ENCODE measurements around the gene GALNT10. TPM values are rescaled to one million over a fixed set of nuclear protein-coding genes. Genes with fewer than 3 reads are reported as not detected.

The GALNT10 gene
- total RNA-seq, 2 donors from 2014 or later, result 30.2 to 43.4 TPM

DNA sequence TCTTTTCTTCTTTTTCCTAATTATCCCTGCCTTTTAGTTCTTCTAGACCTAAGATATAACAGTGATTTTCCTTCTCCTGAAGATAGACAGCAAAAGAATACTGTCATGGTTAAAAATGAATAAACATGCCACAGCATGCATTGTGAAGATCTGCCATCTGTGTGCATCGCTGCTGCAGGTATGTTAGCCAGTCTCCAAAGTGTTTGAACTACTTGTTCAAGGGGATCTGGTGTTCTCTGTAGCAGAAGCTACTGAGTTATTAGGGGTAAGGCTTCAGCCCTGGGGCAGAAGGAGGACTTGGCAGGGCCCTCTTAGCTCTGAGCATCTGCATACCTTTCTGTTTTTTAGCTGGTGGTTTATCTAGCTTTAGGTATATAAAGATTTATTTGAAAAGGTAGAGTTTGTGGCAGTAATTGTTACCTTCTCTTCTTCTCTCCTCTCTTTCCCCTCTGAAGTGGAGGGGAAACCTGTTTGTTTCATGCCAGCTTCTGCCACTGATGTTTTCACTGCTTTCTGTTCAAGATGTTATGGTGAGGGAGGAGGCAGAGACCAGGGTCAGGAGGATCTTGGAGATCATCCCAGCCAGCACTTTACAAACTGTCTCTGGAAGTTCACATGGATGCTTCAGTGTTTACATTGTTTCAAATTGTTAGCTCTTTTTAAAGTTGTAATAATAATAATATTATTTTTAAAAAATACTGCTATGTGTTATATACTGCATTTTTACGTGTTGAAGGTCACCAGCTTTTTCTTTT is 25.2 kb downstream of the GALNT10 start:
- Mint-ChIP-seq H3K9me3 (no peaks in the 10 kb centered on the region), H3K4me3 (no peak overlapping the region), H3K36me3 (ENCODE audit: low read depth) (peaks cover 20% of the 10 kb centered on the region), H3K27me3 (ENCODE audit: insufficient read depth) (no peaks in the 10 kb centered on the region), H3K27ac (no peak overlapping the region), H3K4me1 (peaks cover 15% of the 10 kb centered on the region)
- no peak overlapping the region for H3K27ac ChIP-seq (ENCODE audit: low read depth, low read length)
- TF ChIP-seq, protein P1, sequence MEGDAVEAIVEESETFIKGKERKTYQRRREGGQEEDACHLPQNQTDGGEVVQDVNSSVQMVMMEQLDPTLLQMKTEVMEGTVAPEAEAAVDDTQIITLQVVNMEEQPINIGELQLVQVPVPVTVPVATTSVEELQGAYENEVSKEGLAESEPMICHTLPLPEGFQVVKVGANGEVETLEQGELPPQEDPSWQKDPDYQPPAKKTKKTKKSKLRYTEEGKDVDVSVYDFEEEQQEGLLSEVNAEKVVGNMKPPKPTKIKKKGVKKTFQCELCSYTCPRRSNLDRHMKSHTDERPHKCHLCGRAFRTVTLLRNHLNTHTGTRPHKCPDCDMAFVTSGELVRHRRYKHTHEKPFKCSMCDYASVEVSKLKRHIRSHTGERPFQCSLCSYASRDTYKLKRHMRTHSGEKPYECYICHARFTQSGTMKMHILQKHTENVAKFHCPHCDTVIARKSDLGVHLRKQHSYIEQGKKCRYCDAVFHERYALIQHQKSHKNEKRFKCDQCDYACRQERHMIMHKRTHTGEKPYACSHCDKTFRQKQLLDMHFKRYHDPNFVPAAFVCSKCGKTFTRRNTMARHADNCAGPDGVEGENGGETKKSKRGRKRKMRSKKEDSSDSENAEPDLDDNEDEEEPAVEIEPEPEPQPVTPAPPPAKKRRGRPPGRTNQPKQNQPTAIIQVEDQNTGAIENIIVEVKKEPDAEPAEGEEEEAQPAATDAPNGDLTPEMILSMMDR (conservative IDR thresholded peaks at IDR 0.05), result no peak
- 96 to 100% methylated on average over 1 to 2 of the region's 2 CpGs for WGBS, 2 experiments (ENCODE audit: insufficient coverage in 1 of 2, insufficient read length in 1 of 2)
- H3K4me3 ChIP-seq (ENCODE audit: low read length), result no peak overlapping the region
- no peak for DNase-seq
- no peaks in the 10 kb centered on the region for H3K9me3 ChIP-seq (ENCODE audit: control insufficient read depth, low read length)
- peaks cover 30% of the 10 kb centered on the region for H3K36me3 ChIP-seq (ENCODE audit: control insufficient read depth, insufficient read depth, low read length)
- no peak overlapping the region for H3K9ac ChIP-seq (ENCODE audit: extremely low read depth, low read length, poor library complexity, severe bottlenecking)
- no peaks in the 10 kb centered on the region for H3K4me1 ChIP-seq (ENCODE audit: control insufficient read depth, insufficient read depth, low read length)
- H3K27me3 ChIP-seq (ENCODE audit: control insufficient read depth, insufficient read depth, low read length, poor library complexity, severe bottlenecking), result no peaks in the 10 kb centered on the region

DNA sequence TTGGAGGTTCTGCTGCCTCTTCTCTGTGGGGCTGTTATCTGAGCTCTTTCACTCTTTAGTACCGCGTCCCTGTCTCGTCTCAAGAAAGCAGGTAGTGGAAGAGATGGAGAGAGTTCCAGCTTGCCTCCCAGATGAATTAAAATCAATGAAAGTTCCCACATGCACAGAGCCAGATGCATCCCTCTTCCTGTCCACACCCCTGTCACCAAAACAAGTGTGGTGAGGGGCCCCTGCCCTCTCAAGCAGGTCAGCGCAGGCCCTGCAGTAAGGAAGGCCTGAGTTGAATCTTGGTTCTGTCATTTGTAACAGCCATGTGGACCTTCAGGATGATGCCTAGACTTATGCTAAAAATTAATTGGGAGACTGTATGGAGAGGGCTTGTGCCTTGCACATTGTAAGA is 26.9 kb downstream of the GALNT10 start:
- no peaks in the 10 kb centered on the region for H3K4me1 ChIP-seq (ENCODE audit: control insufficient read depth, insufficient read depth, low read length)
- no peaks in the 10 kb centered on the region for H3K9me3 ChIP-seq (ENCODE audit: control insufficient read depth, low read length)
- Mint-ChIP-seq H3K27ac (no peak overlapping the region), H3K27me3 (ENCODE audit: insufficient read depth) (no peaks in the 10 kb centered on the region), H3K4me3 (no peak overlapping the region), H3K9me3 (no peaks in the 10 kb centered on the region), H3K36me3 (ENCODE audit: low read depth) (peaks cover 9% of the 10 kb centered on the region), H3K4me1 (peaks cover 19% of the 10 kb centered on the region)
- H3K36me3 ChIP-seq (ENCODE audit: control insufficient read depth, insufficient read depth, low read length), result peaks cover 19% of the 10 kb centered on the region
- H3K27ac ChIP-seq (ENCODE audit: low read depth, low read length), result no peak overlapping the region
- H3K27me3 ChIP-seq (ENCODE audit: control insufficient read depth, insufficient read depth, low read length, poor library complexity, severe bottlenecking), result no peaks in the 10 kb centered on the region
- no peak overlapping the region for H3K4me3 ChIP-seq (ENCODE audit: low read length)
- TF ChIP-seq, protein P1 (conservative IDR thresholded peaks at IDR 0.05), result no peak
- DNase-seq, result no peak
- H3K9ac ChIP-seq (ENCODE audit: extremely low read depth, low read length, poor library complexity, severe bottlenecking), result no peak overlapping the region
- 87 to 100% methylated on average over 1 to 4 of the region's 4 CpGs for WGBS, 2 experiments (ENCODE audit: insufficient coverage in 1 of 2, insufficient read length in 1 of 2)

- H3K9ac ChIP-seq (ENCODE audit: extremely low read depth, low read length, poor library complexity, severe bottlenecking), result no peak overlapping the region
- 90 to 94% methylated on average over 8 of the region's 8 CpGs for WGBS, 2 experiments (ENCODE audit: insufficient coverage in 1 of 2, insufficient read length in 1 of 2)
- no peaks in the 10 kb centered on the region for H3K27me3 ChIP-seq (ENCODE audit: control insufficient read depth, insufficient read depth, low read length, poor library complexity, severe bottlenecking)
- no peaks in the 10 kb centered on the region for H3K9me3 ChIP-seq (ENCODE audit: control insufficient read depth, low read length)
- H3K4me3 Mint-ChIP-seq, result no peak overlapping the region
- TF ChIP-seq, protein P1 (conservative IDR thresholded peaks at IDR 0.05), result no peak
- DNase-seq, result no peak
- no peaks in the 10 kb centered on the region for H3K9me3 Mint-ChIP-seq
- H3K4me1 Mint-ChIP-seq, result peaks cover 19% of the 10 kb centered on the region
- H3K27ac Mint-ChIP-seq, result no peak overlapping the region
- peaks cover 14% of the 10 kb centered on the region for H3K36me3 ChIP-seq (ENCODE audit: control insufficient read depth, insufficient read depth, low read length)
- peaks cover 15% of the 10 kb centered on the region for H3K36me3 Mint-ChIP-seq (ENCODE audit: low read depth)
- no peaks in the 10 kb centered on the region for H3K4me1 ChIP-seq (ENCODE audit: control insufficient read depth, insufficient read depth, low read length)
- H3K4me3 ChIP-seq (ENCODE audit: low read length), result no peak overlapping the region
- H3K27ac ChIP-seq (ENCODE audit: low read depth, low read length), result no peak overlapping the region
- no peaks in the 10 kb centered on the region for H3K27me3 Mint-ChIP-seq (ENCODE audit: insufficient read depth)
Measured at GRCh38 chr5:154218786-154219185, 28.3 kb downstream of the GALNT10 start.

Data from endodermal cell (in vitro differentiated cells).